HepG2 (cell line): ENCODE data around the gene HERC5. TPM values are rescaled to one million over a fixed set of nuclear protein-coding genes. Genes with fewer than 3 reads are reported as not detected.

ENCODE experiments used
- ATAC-seq: fragments of 200-7000 bp; cut with Tn5 transposase; 3 replicates; pipeline ENCODE4 v1.9.1; 2020; ENCODE audit warnings: mild to moderate bottlenecking, moderate library complexity
- BruUV-seq: library from RNA; stranded (reverse); fragments of 400-500 nt; replicated peaks from 2 replicates; lab custom pipeline; 2021; lab: Mats Ljungman, UMichigan
- CTCF ChIA-PET: fragments of 300-600 bp; formaldehyde crosslinking; extraction: SDS; loops from one replicate; lab custom pipeline; 2021; ENCODE audit warnings: low total read pairs, inconsistent platforms, low intra/inter-chr PET ratio; lab: Yijun Ruan, JAX
- POLR2A ChIA-PET: fragments of 350-600 bp; sonication (Branson Sonifier 250); formaldehyde crosslinking; loops from one replicate; lab custom pipeline; 2020; ENCODE audit warnings: antibody characterized with exemption, inconsistent platforms; lab: Yijun Ruan, JAX
- DNase-seq: peaks from one replicate; pipeline ENCODE4 v3.0.0-alpha.2; 2015; ENCODE audit warnings: low spot score
- FAIRE-seq: peaks from 3 replicates; lab custom pipeline; 2011; peaks lifted over from hg19 to GRCh38; lab: Jason Lieb, UNC
- H2AFZ ChIP-seq: one replicate; pipeline ENCODE4 v1.6.1; 2011; ENCODE audit warnings: low read length, inconsistent platforms
- H3K27ac ChIP-seq: fragments of 300-600 bp; 3 replicates; pipeline ENCODE4 v1.8.0; 2011; ENCODE audit warnings: mixed run types, mild to moderate bottlenecking, mixed read lengths, low read length, inconsistent platforms; ENCODE audit not compliant: insufficient read depth; ENCODE audit errors: extremely low read length
- H3K27me3 ChIP-seq, 2 experiments: fragments of 200-600 bp in 1 of 2; 2 replicates in 1 of 2; 3 replicates in 1 of 2; pipeline versions ENCODE4 v1.6.0 to v1.8.0; 2011; ENCODE audit warnings: low read length in 2 of 2, mild to moderate bottlenecking in 2 of 2, moderate library complexity in 2 of 2, inconsistent platforms in 1 of 2; ENCODE audit not compliant: insufficient read depth in 2 of 2, control insufficient read depth in 1 of 2
- H3K36me3 ChIP-seq, 2 experiments: fragments of 200-600 bp in 1 of 2; replicated peaks in 1 of 2; 2 replicates in 1 of 2; 3 replicates in 1 of 2; pipeline versions ENCODE4 v1.5.1 to v1.8.0; 2011; ENCODE audit warnings: low read length in 2 of 2, inconsistent platforms in 1 of 2; ENCODE audit not compliant: insufficient read depth in 2 of 2, control insufficient read depth in 1 of 2
- H3K4me1 ChIP-seq: 2 replicates; pipeline ENCODE4 v1.5.1; 2012; ENCODE audit warnings: low read length, inconsistent platforms; ENCODE audit not compliant: insufficient read depth
- H3K4me2 ChIP-seq: 2 replicates; pipeline ENCODE4 v1.6.0; 2011; ENCODE audit warnings: low read depth, low read length, inconsistent platforms
- H3K4me3 ChIP-seq, 3 experiments: fragments of 200-600 bp in 1 of 3; sonication (generic), shearing (Covaris generic) in 1 of 3; replicated peaks in 1 of 3; 2 replicates each; pipeline ENCODE4 v1.5.1; 2011 to 2016; ENCODE audit warnings: low read length in 3 of 3, inconsistent platforms in 2 of 3, low read depth in 2 of 3, mild to moderate bottlenecking in 2 of 3, control low read depth in 1 of 3, mixed read lengths in 1 of 3; ENCODE audit not compliant: insufficient read depth in 1 of 3
- H3K79me2 ChIP-seq: one replicate; pipeline ENCODE4 v1.6.1; 2011; ENCODE audit warnings: low read length, inconsistent platforms; ENCODE audit not compliant: insufficient read depth
- H3K9ac ChIP-seq: 2 replicates; pipeline ENCODE4 v1.6.0; 2011; ENCODE audit warnings: mild to moderate bottlenecking, low read depth, low read length, inconsistent platforms; ENCODE audit not compliant: insufficient read depth
- H3K9me3 ChIP-seq: 2 replicates; pipeline ENCODE4 v1.5.1; 2012; ENCODE audit warnings: mild to moderate bottlenecking, low read length
- H4K20me1 ChIP-seq: 2 replicates; pipeline ENCODE4 v1.6.0; 2011; ENCODE audit warnings: inconsistent platforms, mild to moderate bottlenecking, low read length, moderate library complexity; ENCODE audit not compliant: insufficient read depth
- ARID5B ChIP-seq: IDR thresholded peaks from 2 replicates; pipeline ENCODE4 v1.4.0; 2020; ENCODE audit warnings: mild to moderate bottlenecking, missing genetic modification reagents
- ARNT ChIP-seq: fragments of 450-650 bp; IDR thresholded peaks from 2 replicates; pipeline ENCODE4 v1.6.1; 2017
- DNMT1 ChIP-seq: sonication (generic); formaldehyde crosslinking; IDR thresholded peaks from 2 replicates; pipeline ENCODE4 v1.5.1; 2020; ENCODE audit warnings: mild to moderate bottlenecking, missing genetic modification reagents
- GPN1 ChIP-seq: sonication (generic); formaldehyde crosslinking; IDR thresholded peaks from 2 replicates; pipeline ENCODE4 v1.5.1; 2020; ENCODE audit warnings: missing genetic modification reagents, borderline replicate concordance
- HNF4A ChIP-seq: sonication (generic); formaldehyde crosslinking; IDR thresholded peaks from 2 replicates; pipeline ENCODE4 v1.4.0; 2020; ENCODE audit warnings: missing genetic modification reagents
- KLF15 ChIP-seq: sonication (generic); formaldehyde crosslinking; IDR thresholded peaks from 2 replicates; pipeline ENCODE4 v1.8.1; 2023; ENCODE audit warnings: borderline replicate concordance, mild to moderate bottlenecking, inconsistent platforms, missing genetic modification reagents, mixed read lengths
- LCORL ChIP-seq, 2 experiments: fragments of 450-650 bp in 1 of 2; sonication (generic) in 1 of 2; formaldehyde crosslinking in 1 of 2; IDR thresholded peaks; 2 replicates each; pipeline versions ENCODE4 v1.5.0 to v1.6.1; 2017 to 2020; ENCODE audit warnings: antibody characterized with exemption in 1 of 2, missing genetic modification reagents in 1 of 2
- NCOA2 ChIP-seq: sonication (generic); formaldehyde crosslinking; IDR thresholded peaks from 2 replicates; pipeline ENCODE4 v1.8.0; 2022; ENCODE audit warnings: inconsistent platforms
- NR1H2 ChIP-seq: sonication (generic); formaldehyde crosslinking; IDR thresholded peaks from 2 replicates; pipeline ENCODE4 v1.8.1; 2022; ENCODE audit warnings: low read depth, missing genetic modification reagents, borderline replicate concordance
- RARA ChIP-seq: IDR thresholded peaks from 2 replicates; pipeline ENCODE4 v1.6.1; 2016; ENCODE audit warnings: missing genetic modification reagents, missing compliant biosample characterization
- RORA ChIP-seq: sonication (generic); formaldehyde crosslinking; IDR thresholded peaks from 2 replicates; pipeline ENCODE4 v1.5.0; 2020; ENCODE audit warnings: mild to moderate bottlenecking, missing genetic modification reagents, moderate library complexity
- RXRB ChIP-seq: IDR thresholded peaks from 2 replicates; pipeline ENCODE4 v1.6.1; 2016; ENCODE audit warnings: borderline replicate concordance, missing genetic modification reagents, missing compliant biosample characterization
- SALL2 ChIP-seq: sonication (generic); formaldehyde crosslinking; IDR thresholded peaks from 2 replicates; pipeline ENCODE4 v1.8.1; 2023; ENCODE audit warnings: mild to moderate bottlenecking, missing genetic modification reagents, inconsistent platforms
- SMC3 ChIP-seq: IDR thresholded peaks from 2 replicates; pipeline ENCODE4 v1.6.1; 2011; ENCODE audit warnings: low read length, improper control_type of control experiment
- SOX5 ChIP-seq: IDR thresholded peaks from 2 replicates; pipeline ENCODE4 v1.6.1; 2016; ENCODE audit warnings: borderline replicate concordance
- ZNF12 ChIP-seq: sonication (generic); formaldehyde crosslinking; IDR thresholded peaks from 2 replicates; pipeline ENCODE4 v1.5.0; 2020; ENCODE audit warnings: missing genetic modification reagents
- ZNF292 ChIP-seq: sonication (generic); formaldehyde crosslinking; IDR thresholded peaks from 2 replicates; pipeline ENCODE4 v1.8.1; 2022; ENCODE audit warnings: mild to moderate bottlenecking, low read depth, missing genetic modification reagents, borderline replicate concordance
- ZNF333 ChIP-seq: sonication (generic); formaldehyde crosslinking; IDR thresholded peaks from 2 replicates; pipeline ENCODE4 v1.4.0; 2020; ENCODE audit warnings: mild to moderate bottlenecking, missing genetic modification reagents, borderline replicate concordance
- ZNF563 ChIP-seq: sonication (generic); formaldehyde crosslinking; IDR thresholded peaks from 2 replicates; pipeline ENCODE4 v1.8.0; 2022; ENCODE audit warnings: mild to moderate bottlenecking, moderate library complexity, missing genetic modification reagents
- ZNF572 ChIP-seq: sonication (generic); formaldehyde crosslinking; IDR thresholded peaks from 2 replicates; pipeline ENCODE4 v1.5.1; 2020; ENCODE audit warnings: mild to moderate bottlenecking, missing genetic modification reagents
- ZNF589 ChIP-seq: sonication (generic); formaldehyde crosslinking; conservative IDR thresholded peaks from 2 replicates; pipeline ENCODE4 v1.8.0; 2022; ENCODE audit warnings: mild to moderate bottlenecking, moderate library complexity, missing genetic modification reagents
- ZNF605 ChIP-seq: sonication (generic); formaldehyde crosslinking; IDR thresholded peaks from 2 replicates; pipeline ENCODE4 v1.8.0; 2022; ENCODE audit warnings: mild to moderate bottlenecking, missing genetic modification reagents
- ZSCAN20 ChIP-seq: sonication (generic); formaldehyde crosslinking; IDR thresholded peaks from 2 replicates; pipeline ENCODE4 v1.4.0; 2020; ENCODE audit warnings: missing genetic modification reagents, mild to moderate bottlenecking, borderline replicate concordance
- WGBS: methylation state at CpG from one replicate; pipeline ENCODE4 v1.1.6; 2017; ENCODE audit warnings: low lambda C conversion rate; 5-methylcytosine and 5-hydroxymethylcytosine counted together
- in situ Hi-C: cut with HindIII; loops from 2 replicates; pipeline ENCODE4 v1.10.0; 2017; ENCODE audit warnings: low pct_unique_long_range_greater_than_20kb; ENCODE audit not compliant: extremely low pct_ligation_motif_present
- intact Hi-C: fragments of 100-400 bp; cut with micrococcal nuclease; formaldehyde crosslinking; loops from one replicate; pipeline ENCODE4 v1.10.0; 2022; ENCODE audit not compliant: unreplicated experiment
- polyA plus RNA-seq, 8 experiments: library from polyadenylated mRNA; depleted of rRNA in 3 of 8; stranded (reverse) in 7 of 8; unstranded in 1 of 8; fragments of >200 nt; fragmentation: Illumina TruSeq in 4 of 8; extraction: Trizol in 4 of 8; gene quantifications; 2 replicates each; pipeline versions ENCODE4 v1.2.1 to v1.2.3, GENCODE V29; 2011 to 2016; ENCODE audit warnings: low read depth in 4 of 8, missing spikeins in 1 of 8, mixed read lengths in 1 of 8; ENCODE audit not compliant: insufficient read depth in 1 of 8
- total RNA-seq, 5 experiments: library from RNA; depleted of rRNA; stranded (reverse); fragments of >200 nt; fragmentation: Illumina TruSeq; extraction: Trizol; gene quantifications; 2 replicates each; pipeline ENCODE4 v1.2.3, GENCODE V29; 2016; ENCODE audit warnings: low read depth in 1 of 5
- TF ChIP-seq, protein P1 (sequence below): sonication (generic); formaldehyde crosslinking; IDR thresholded peaks from 2 replicates; pipeline ENCODE4 v1.8.1; 2022; ENCODE audit warnings: mild to moderate bottlenecking, missing genetic modification reagents

Gene HERC5
- total and polyA plus RNA-seq, 2 of the 13 experiments (the other 11 are each of a cell fraction or from before 2014, with no cell fraction given): 0.13 to 0.33 TPM

DNA sequence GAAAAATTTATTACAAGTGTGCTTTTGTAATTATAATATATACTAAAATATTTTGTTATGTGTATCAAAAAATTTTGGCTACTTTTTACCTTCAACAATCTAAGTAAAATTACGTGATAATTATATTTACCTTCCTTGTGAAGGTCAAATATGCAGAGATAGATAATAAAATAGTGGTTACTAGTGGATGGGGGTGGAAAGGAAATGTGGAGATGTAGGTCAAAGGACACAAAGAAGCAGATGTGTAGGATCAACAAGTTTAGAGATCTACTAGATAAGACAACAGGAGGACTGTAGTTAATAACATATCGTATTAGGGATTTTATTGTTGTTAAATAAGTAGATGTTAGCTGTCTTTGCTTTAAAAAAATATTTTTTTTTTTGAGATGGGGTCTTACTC, 21.3 kb downstream of the HERC5 start:
- under 1% methylated on average over 2 of the region's 2 CpGs for WGBS
- POLR2A ChIA-PET: no interaction called here
- in situ Hi-C loops: no loop called here
- TF ChIP-seq ZNF333 (CRISPR knock-in tag) (no peak), SMC3 (no peak), ARNT (no peak), RXRB (CRISPR knock-in tag) (peak; percentile 79), ARID5B (CRISPR knock-in tag) (peak; percentile 26; the same call in 1 of the 2 replicates), LCORL (IDR thresholded peaks at IDR 0.05) (no peak), LCORL (CRISPR knock-in tag; IDR thresholded peaks at IDR 0.05) (no peak), ZNF589 (CRISPR knock-in tag) (no peak), SOX5 (CRISPR knock-in tag) (0 out of 2 replicates have a peak, but pooled peaks have one; percentile 25), NCOA2 (CRISPR knock-in tag) (no peak), KLF15 (CRISPR knock-in tag) (no peak), HNF4A (CRISPR knock-in tag) (0 out of 2 replicates have a peak, but pooled peaks have one; percentile 29), RARA (CRISPR knock-in tag) (no peak), ZNF563 (CRISPR knock-in tag) (no peak), ZNF605 (CRISPR knock-in tag) (no peak), GPN1 (no peak), RORA (CRISPR knock-in tag) (no peak), ZSCAN20 (CRISPR knock-in tag) (no peak), ZNF572 (no peak), SALL2 (CRISPR knock-in tag) (no peak), ZNF12 (CRISPR knock-in tag) (no peak), DNMT1 (CRISPR knock-in tag) (no peak), NR1H2 (CRISPR knock-in tag) (no peak), ZNF292 (CRISPR knock-in tag) (no peak)
- TF ChIP-seq, protein P1, sequence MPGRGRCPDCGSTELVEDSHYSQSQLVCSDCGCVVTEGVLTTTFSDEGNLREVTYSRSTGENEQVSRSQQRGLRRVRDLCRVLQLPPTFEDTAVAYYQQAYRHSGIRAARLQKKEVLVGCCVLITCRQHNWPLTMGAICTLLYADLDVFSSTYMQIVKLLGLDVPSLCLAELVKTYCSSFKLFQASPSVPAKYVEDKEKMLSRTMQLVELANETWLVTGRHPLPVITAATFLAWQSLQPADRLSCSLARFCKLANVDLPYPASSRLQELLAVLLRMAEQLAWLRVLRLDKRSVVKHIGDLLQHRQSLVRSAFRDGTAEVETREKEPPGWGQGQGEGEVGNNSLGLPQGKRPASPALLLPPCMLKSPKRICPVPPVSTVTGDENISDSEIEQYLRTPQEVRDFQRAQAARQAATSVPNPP (CRISPR knock-in tag): no peak

More for the DNA sequence above, 21.3 kb downstream of the HERC5 start:
- no peak overlapping the region for H2AFZ ChIP-seq
- FAIRE-seq (no peak), ATAC-seq (no peak), DNase-seq (peak; percentile 43)
- H3K4me2 ChIP-seq: peak overlapping the region; percentile 55
- peak overlapping the region in 1 of 3 experiments; percentile 23; a peak in 1 of 6 replicates for H3K4me3 ChIP-seq
- no peaks in the 10 kb centered on the region for H3K79me2 ChIP-seq
- H3K27ac ChIP-seq: no peak overlapping the region
- H3K36me3 ChIP-seq: no peaks in the 10 kb centered on the region
- no peaks in the 10 kb centered on the region for H3K9me3 ChIP-seq
- H3K9ac ChIP-seq: no peak overlapping the region
- 0 out of 5 replicates have a peak, but pooled peaks cover 0 to 2% of the 10 kb centered on the region in 2 experiments for H3K27me3 ChIP-seq
- peaks cover 19% of the 10 kb centered on the region for H3K4me1 ChIP-seq
- no TSS peak for BruUV-seq
- intact Hi-C loops: no loop called here
- H4K20me1 ChIP-seq: no peaks in the 10 kb centered on the region
- CTCF ChIA-PET: no interaction called here
